Lower leg skin (tissue), 3 donors: ENCODE data around the gene MDFIC.

Experiments
- POLR2A ChIP-seq, 2 donors: fragments of 450-650 bp; IDR thresholded peaks; one replicate each; pipeline ENCODE4 v1.6.1; 2016 to 2017; ENCODE audit warnings: antibody characterized with exemption in 2 of 2, mild to moderate bottlenecking in 1 of 2, moderate library complexity in 1 of 2
- TF ChIP-seq, protein P1 (sequence below), 3 donors: fragments of 450-650 bp; IDR thresholded peaks; one replicate each; pipeline ENCODE4 v1.5.1; 2016; ENCODE audit warnings: antibody characterized with exemption in 3 of 3, mild to moderate bottlenecking in 3 of 3, moderate library complexity in 2 of 3

DNA sequence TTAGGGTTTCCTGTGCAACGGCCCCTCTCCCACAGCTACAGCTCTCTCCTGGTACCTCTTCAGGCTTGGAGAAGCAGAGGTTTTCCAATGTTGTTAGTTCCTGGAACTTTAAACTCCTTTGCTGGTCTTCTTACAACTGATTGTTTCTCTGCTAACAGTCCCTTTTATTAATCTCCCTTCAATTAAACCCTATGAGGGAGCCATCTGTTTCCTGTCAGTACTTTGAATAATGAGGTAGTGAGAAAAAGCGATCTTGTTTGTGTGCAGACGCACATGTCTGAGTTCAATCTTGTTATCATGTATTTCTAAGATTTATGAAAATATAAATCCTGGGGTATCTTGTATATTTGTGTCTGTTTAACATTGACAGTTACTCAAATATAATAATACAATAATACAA is 102.4 kb downstream of the MDFIC start:
- TF ChIP-seq, protein P1, sequence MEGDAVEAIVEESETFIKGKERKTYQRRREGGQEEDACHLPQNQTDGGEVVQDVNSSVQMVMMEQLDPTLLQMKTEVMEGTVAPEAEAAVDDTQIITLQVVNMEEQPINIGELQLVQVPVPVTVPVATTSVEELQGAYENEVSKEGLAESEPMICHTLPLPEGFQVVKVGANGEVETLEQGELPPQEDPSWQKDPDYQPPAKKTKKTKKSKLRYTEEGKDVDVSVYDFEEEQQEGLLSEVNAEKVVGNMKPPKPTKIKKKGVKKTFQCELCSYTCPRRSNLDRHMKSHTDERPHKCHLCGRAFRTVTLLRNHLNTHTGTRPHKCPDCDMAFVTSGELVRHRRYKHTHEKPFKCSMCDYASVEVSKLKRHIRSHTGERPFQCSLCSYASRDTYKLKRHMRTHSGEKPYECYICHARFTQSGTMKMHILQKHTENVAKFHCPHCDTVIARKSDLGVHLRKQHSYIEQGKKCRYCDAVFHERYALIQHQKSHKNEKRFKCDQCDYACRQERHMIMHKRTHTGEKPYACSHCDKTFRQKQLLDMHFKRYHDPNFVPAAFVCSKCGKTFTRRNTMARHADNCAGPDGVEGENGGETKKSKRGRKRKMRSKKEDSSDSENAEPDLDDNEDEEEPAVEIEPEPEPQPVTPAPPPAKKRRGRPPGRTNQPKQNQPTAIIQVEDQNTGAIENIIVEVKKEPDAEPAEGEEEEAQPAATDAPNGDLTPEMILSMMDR (IDR thresholded peaks at IDR 0.05) = no peak
- TF ChIP-seq POLR2A (IDR thresholded peaks at IDR 0.05) = no peak
